Measurements from ENCODE around the gene BTBD2.

The BTBD2 gene

DNA sequence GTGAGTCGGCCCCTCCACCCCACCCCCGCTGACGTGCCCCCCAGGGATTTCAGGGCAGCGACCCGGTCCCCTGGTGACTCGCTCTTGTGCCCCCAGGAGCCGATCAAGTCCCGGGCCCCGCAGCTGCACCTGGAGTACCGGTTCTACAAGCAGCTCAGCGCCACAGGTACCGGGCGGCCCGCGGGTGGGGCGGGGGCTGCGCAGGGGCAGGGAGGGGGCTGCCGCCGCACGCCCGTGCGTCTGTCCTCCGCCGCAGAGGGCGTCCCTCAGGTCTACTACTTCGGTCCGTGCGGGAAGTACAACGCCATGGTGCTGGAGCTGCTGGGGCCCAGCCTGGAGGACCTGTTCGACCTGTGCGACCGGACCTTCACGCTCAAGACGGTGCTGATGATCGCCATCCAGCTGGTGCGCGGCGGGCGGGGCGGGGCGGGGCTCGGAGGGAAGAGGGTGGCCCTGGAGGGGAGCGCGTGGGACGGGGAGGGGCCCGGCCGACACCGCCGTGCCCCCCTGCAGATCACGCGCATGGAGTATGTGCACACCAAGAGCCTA is 37.1 kb downstream of the BTBD2 start:
- Histone ChIP-seq H3K27ac (ENCODE audit: low read depth, low read length, severe bottlenecking) (no peak overlapping the region), H3K9me3 (ENCODE audit: control insufficient read depth, low read length) (no peaks in the 10 kb centered on the region), H3K4me3 (ENCODE audit: extremely low read depth, insufficient read depth, low read length, poor library complexity, severe bottlenecking) (no peak overlapping the region), H3K4me1 (ENCODE audit: control insufficient read depth, insufficient read depth, low read length, poor library complexity, severe bottlenecking) (no peaks in the 10 kb centered on the region), H3K36me3 (ENCODE audit: control insufficient read depth, insufficient read depth, low read length) (peaks cover 86% of the 10 kb centered on the region)
- WGBS, 2 experiments (ENCODE audit: insufficient coverage in 2 of 2): 97 to 98% methylated on average over 45 to 50 of the region's 51 CpGs

GRCh38 chr19:1977120-1977519 is 38.4 kb downstream of the BTBD2 start:
- Histone ChIP-seq H3K9me3 (ENCODE audit: control insufficient read depth, low read length) (no peaks in the 10 kb centered on the region), H3K36me3 (ENCODE audit: control insufficient read depth, insufficient read depth, low read length) (peaks cover 73% of the 10 kb centered on the region)
- 95% methylated on average over 14 to 15 of the region's 15 CpGs for WGBS, 2 experiments (ENCODE audit: insufficient coverage in 2 of 2)

GRCh38 chr19:1975162-1975480 is 40.4 kb downstream of the BTBD2 start:
- WGBS, 2 experiments (ENCODE audit: insufficient coverage in 2 of 2): 91 to 98% methylated on average over 14 to 20 of the region's 20 CpGs
- H3K27ac ChIP-seq (ENCODE audit: low read depth, low read length, severe bottlenecking): no peak overlapping the region
- no peaks in the 10 kb centered on the region for H3K9me3 ChIP-seq (ENCODE audit: control insufficient read depth, low read length)
- no peaks in the 10 kb centered on the region for H3K4me1 ChIP-seq (ENCODE audit: control insufficient read depth, insufficient read depth, low read length, poor library complexity, severe bottlenecking)
- no peak overlapping the region for H3K4me3 ChIP-seq (ENCODE audit: extremely low read depth, insufficient read depth, low read length, poor library complexity, severe bottlenecking)
- H3K36me3 ChIP-seq (ENCODE audit: control insufficient read depth, insufficient read depth, low read length): peaks cover 65% of the 10 kb centered on the region

More at GRCh38 chr19:1977120-1977519, 38.4 kb downstream of the BTBD2 start:
- Histone ChIP-seq H3K4me1 (ENCODE audit: control insufficient read depth, insufficient read depth, low read length, poor library complexity, severe bottlenecking) (no peaks in the 10 kb centered on the region), H3K4me3 (ENCODE audit: extremely low read depth, insufficient read depth, low read length, poor library complexity, severe bottlenecking) (no peak overlapping the region), H3K27ac (ENCODE audit: low read depth, low read length, severe bottlenecking) (no peak overlapping the region)

GRCh38 chr19:1974381-1975161 is 40.9 kb downstream of the BTBD2 start:
- Histone ChIP-seq H3K4me1 (ENCODE audit: control insufficient read depth, insufficient read depth, low read length, poor library complexity, severe bottlenecking) (no peaks in the 10 kb centered on the region), H3K27ac (ENCODE audit: low read depth, low read length, severe bottlenecking) (no peak overlapping the region), H3K36me3 (ENCODE audit: control insufficient read depth, insufficient read depth, low read length) (peaks cover 65% of the 10 kb centered on the region), H3K4me3 (ENCODE audit: extremely low read depth, insufficient read depth, low read length, poor library complexity, severe bottlenecking) (no peak overlapping the region), H3K9me3 (ENCODE audit: control insufficient read depth, low read length) (no peaks in the 10 kb centered on the region)
- WGBS, 2 experiments (ENCODE audit: insufficient coverage in 2 of 2): 95 to 97% methylated on average over 16 to 25 of the region's 28 CpGs

DNA sequence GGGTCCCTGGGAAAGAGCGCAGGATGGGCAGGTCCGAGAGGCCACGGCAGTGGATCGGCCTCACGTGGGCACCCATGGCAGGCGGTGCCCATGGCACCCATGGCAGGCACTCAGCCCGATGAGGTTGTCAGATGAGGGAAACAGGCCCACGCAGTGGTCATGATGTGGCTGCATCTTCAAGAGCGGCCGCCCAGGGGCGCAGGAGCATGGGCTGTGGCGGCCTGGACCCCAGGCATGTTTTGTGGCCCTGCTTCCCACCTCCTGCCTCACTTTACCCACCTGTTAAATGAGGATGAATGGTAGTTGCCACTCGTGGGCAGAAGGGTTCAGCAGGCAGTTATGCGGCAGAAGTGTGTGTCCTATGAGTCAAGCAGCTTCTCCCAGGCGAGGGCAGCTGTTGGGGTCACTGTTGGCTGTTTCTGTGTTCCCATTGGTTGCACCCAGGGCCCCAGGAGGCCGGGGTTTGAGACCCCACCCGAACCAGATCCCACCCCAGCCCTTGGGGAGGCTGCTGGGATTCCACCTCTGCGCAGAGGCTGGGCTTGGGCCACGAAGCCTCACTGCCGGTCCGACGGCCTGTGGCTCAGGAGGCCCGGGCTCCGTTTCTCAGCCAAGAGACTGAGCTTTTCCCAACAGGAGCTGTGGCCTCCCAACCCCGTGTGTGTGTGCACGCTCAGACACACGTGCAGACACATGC is 44.6 kb downstream of the BTBD2 start:
- Histone ChIP-seq H3K9me3 (ENCODE audit: control insufficient read depth, low read length) (no peaks in the 10 kb centered on the region), H3K4me1 (ENCODE audit: control insufficient read depth, insufficient read depth, low read length, poor library complexity, severe bottlenecking) (no peaks in the 10 kb centered on the region), H3K36me3 (ENCODE audit: control insufficient read depth, insufficient read depth, low read length) (peaks cover 53% of the 10 kb centered on the region), H3K27ac (ENCODE audit: low read depth, low read length, severe bottlenecking) (no peak overlapping the region), H3K4me3 (ENCODE audit: extremely low read depth, insufficient read depth, low read length, poor library complexity, severe bottlenecking) (no peak overlapping the region)
- 97% methylated on average over 22 to 24 of the region's 27 CpGs for WGBS, 2 experiments (ENCODE audit: insufficient coverage in 2 of 2)

- Histone ChIP-seq H3K4me3 (ENCODE audit: extremely low read depth, insufficient read depth, low read length, poor library complexity, severe bottlenecking) (no peak overlapping the region), H3K4me1 (ENCODE audit: control insufficient read depth, insufficient read depth, low read length, poor library complexity, severe bottlenecking) (no peaks in the 10 kb centered on the region), H3K9me3 (ENCODE audit: control insufficient read depth, low read length) (no peaks in the 10 kb centered on the region), H3K36me3 (ENCODE audit: control insufficient read depth, insufficient read depth, low read length) (peaks cover 53% of the 10 kb centered on the region), H3K27ac (ENCODE audit: low read depth, low read length, severe bottlenecking) (no peak overlapping the region)
- WGBS, 2 experiments (ENCODE audit: insufficient coverage in 2 of 2): 94 to 97% methylated on average over 34 to 35 of the region's 38 CpGs
These were observed 45.3 kb downstream of the BTBD2 start for GRCh38 chr19:1970003-1970805.

DNA sequence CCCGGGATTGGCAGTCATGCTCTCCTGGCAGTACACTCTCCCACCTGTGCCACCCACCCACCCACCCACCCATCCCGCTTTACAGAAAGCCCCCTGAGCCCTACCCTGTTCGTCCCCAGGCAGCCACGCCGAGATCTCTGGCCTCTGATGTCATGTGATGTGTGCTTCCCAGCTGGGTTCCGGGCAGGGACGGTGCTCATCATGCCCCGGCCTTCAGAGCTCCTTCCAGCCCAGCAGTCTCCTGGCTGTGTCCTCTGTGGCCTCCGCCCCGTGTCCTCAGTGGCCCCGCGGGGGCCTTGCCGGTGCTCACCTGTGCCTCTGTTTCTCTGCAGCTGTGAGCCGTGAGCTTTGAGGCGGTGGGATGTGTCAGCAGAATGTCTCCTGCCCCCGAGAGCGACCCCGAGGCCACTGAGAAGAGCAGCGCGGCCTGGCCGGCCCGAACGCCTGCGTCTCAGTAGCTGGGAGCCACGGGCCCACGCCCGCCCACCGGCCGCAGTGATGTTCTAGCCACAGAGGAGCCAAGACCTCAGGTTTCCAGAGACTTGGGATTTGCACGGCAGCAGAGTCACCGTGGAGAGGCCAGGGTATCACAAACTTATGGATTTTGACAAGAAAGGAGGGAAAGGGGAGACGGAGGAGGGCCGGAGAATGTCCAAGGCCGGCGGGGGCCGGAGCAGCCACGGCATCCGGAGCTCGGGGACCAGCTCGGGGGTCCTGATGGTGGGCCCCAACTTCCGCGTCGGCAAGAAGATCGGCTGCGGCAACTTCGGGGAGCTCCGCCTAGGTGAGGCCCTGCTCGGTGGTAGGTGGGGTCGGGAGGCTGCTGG is 46.1 kb downstream of the BTBD2 start:
- H3K36me3 ChIP-seq (ENCODE audit: control insufficient read depth, insufficient read depth, low read length): peaks cover 50% of the 10 kb centered on the region
- WGBS, 2 experiments (ENCODE audit: insufficient coverage in 2 of 2): 94 to 96% methylated on average over 41 to 48 of the region's 49 CpGs

GRCh38 chr19:1968279-1969175 is 47.0 kb downstream of the BTBD2 start:
- no peak overlapping the region for H3K4me3 ChIP-seq (ENCODE audit: extremely low read depth, insufficient read depth, low read length, poor library complexity, severe bottlenecking)
- 95% methylated on average over 31 to 34 of the region's 34 CpGs for WGBS, 2 experiments (ENCODE audit: insufficient coverage in 2 of 2)
- peaks cover 51% of the 10 kb centered on the region for H3K36me3 ChIP-seq (ENCODE audit: control insufficient read depth, insufficient read depth, low read length)
- no peaks in the 10 kb centered on the region for H3K4me1 ChIP-seq (ENCODE audit: control insufficient read depth, insufficient read depth, low read length, poor library complexity, severe bottlenecking)
- H3K9me3 ChIP-seq (ENCODE audit: control insufficient read depth, low read length): no peaks in the 10 kb centered on the region
- no peak overlapping the region for H3K27ac ChIP-seq (ENCODE audit: low read depth, low read length, severe bottlenecking)

More for the DNA sequence above, 46.1 kb downstream of the BTBD2 start:
- no peaks in the 10 kb centered on the region for H3K9me3 ChIP-seq (ENCODE audit: control insufficient read depth, low read length)
- H3K4me3 ChIP-seq (ENCODE audit: extremely low read depth, insufficient read depth, low read length, poor library complexity, severe bottlenecking): no peak overlapping the region
- no peaks in the 10 kb centered on the region for H3K4me1 ChIP-seq (ENCODE audit: control insufficient read depth, insufficient read depth, low read length, poor library complexity, severe bottlenecking)
- H3K27ac ChIP-seq (ENCODE audit: low read depth, low read length, severe bottlenecking): no peak overlapping the region

- no peak overlapping the region for H3K27ac ChIP-seq (ENCODE audit: low read depth, low read length, severe bottlenecking)
- no peak overlapping the region for H3K4me3 ChIP-seq (ENCODE audit: extremely low read depth, insufficient read depth, low read length, poor library complexity, severe bottlenecking)
- peaks cover 58% of the 10 kb centered on the region for H3K36me3 ChIP-seq (ENCODE audit: control insufficient read depth, insufficient read depth, low read length)
- H3K9me3 ChIP-seq (ENCODE audit: control insufficient read depth, low read length): no peaks in the 10 kb centered on the region
- H3K4me1 ChIP-seq (ENCODE audit: control insufficient read depth, insufficient read depth, low read length, poor library complexity, severe bottlenecking): no peaks in the 10 kb centered on the region
- 96 to 97% methylated on average over 19 to 25 of the region's 26 CpGs for WGBS, 2 experiments (ENCODE audit: insufficient coverage in 2 of 2)
These were observed 48.4 kb downstream of the BTBD2 start for GRCh38 chr19:1967087-1967608.
